H1 (cell line): ENCODE measurements around the gene DIP2C. TPM values are rescaled to one million over a fixed set of nuclear protein-coding genes. Genes with fewer than 3 reads are reported as not detected.

ENCODE experiments used
- BRCA1 ChIP-seq: IDR thresholded peaks from 2 replicates; pipeline ENCODE4 v1.6.1; 2012; ENCODE audit warnings: low read depth, low read length, improper control_type of control experiment
- CBX8 ChIP-seq: fragments of 300-800, 300-1000 bp; sonication (generic); IDR thresholded peaks from 2 replicates; pipeline ENCODE4 v1.7.1; 2016; ENCODE audit warnings: low read depth, low read length, borderline replicate concordance
- CTCF ChIP-seq, 3 experiments: IDR thresholded peaks; 1 replicate in 2 of 3; 2 replicates in 1 of 3; pipeline versions ENCODE4 v1.5.1 to v1.6.1; 2011; ENCODE audit warnings: low read length in 3 of 3, mild to moderate bottlenecking in 3 of 3, inconsistent platforms in 2 of 3, low read depth in 1 of 3, moderate library complexity in 1 of 3; ENCODE audit not compliant: insufficient read depth in 1 of 3; ENCODE audit errors: control extremely low read depth in 1 of 3
- PHF8 ChIP-seq: fragments of 200-600 bp; sonication (generic); conservative IDR thresholded peaks from 2 replicates; pipeline ENCODE4 v1.7.1; 2012; ENCODE audit warnings: low read depth, mild to moderate bottlenecking, inconsistent platforms, low read length, moderate library complexity
- SRF ChIP-seq: IDR thresholded peaks from 2 replicates; pipeline ENCODE4 v1.6.1; 2011; ENCODE audit warnings: mild to moderate bottlenecking, low read depth, low read length, moderate library complexity
- TBP ChIP-seq: IDR thresholded peaks from 2 replicates; pipeline ENCODE4 v1.6.1; 2011; ENCODE audit warnings: low read depth, low read length, improper control_type of control experiment
- YY1 ChIP-seq: IDR thresholded peaks from 2 replicates; pipeline ENCODE4 v1.6.1; 2011; ENCODE audit warnings: low read depth, mild to moderate bottlenecking, low read length
- polyA plus RNA-seq, 7 experiments: library from polyadenylated mRNA; depleted of rRNA in 3 of 7; stranded (reverse) in 5 of 7; unstranded in 2 of 7; fragments of >200 nt in 5 of 7; fragments of 200-250 nt in 2 of 7; gene quantifications; 1 replicate in 5 of 7; 2 replicates in 1 of 7; 4 replicates in 1 of 7; pipeline versions ENCODE4 v1.2.1 to v1.2.3, GENCODE V29; 2011 to 2013; ENCODE audit warnings: missing spikeins in 2 of 7, mixed read lengths in 2 of 7
- total RNA-seq: library from RNA; stranded (reverse); fragmentation: NEBNext Ultra II Directional; extraction: Animal tissue kit (Norgen Biotek cat#: 25700); gene quantifications from 2 replicates; pipeline ENCODE4 v1.2.1, GENCODE V29; 2021

DIP2C gene
- total and polyA plus RNA-seq, 2 of the 8 experiments (the other 6 are each of a cell fraction or from before 2014, with no cell fraction given): 3.8 to 9.3 TPM

- TF ChIP-seq PHF8: no peak
- TF ChIP-seq TBP: no peak
- no peak for TF ChIP-seq YY1
- no peak for TF ChIP-seq BRCA1
- TF ChIP-seq CBX8: no peak
- TF ChIP-seq SRF: no peak
- no peak for TF ChIP-seq CTCF (IDR thresholded peaks at IDR 0.05; ENCODE audit: control extremely low read depth in 1 of 3, insufficient read depth in 1 of 3, low read depth in 1 of 3, low read length in 3 of 3)
These were observed 206.6 kb downstream of the DIP2C start (continued) for GRCh38 chr10:482848-483247.
